Endothelial cell of umbilical vein (primary cell): Measurements from ENCODE around the gene ALPK1. TPM values are rescaled to one million over a fixed set of nuclear protein-coding genes. Genes with fewer than 3 reads are reported as not detected.

Source experiments
- BruUV-seq: library from RNA; stranded (reverse); fragments of 400-500 nt; replicated peaks from 2 replicates; lab custom pipeline; 2021; lab: Mats Ljungman, UMichigan
- CTCF ChIA-PET: fragments of 300-600, 350-600 bp; sonication (Branson Sonifier 250); formaldehyde crosslinking; loops from one replicate; lab custom pipeline; 2021; ENCODE audit warnings: antibody characterized with exemption, inconsistent platforms; lab: Charles Lee
- POLR2A ChIA-PET: fragments of 300-600, 350-600 bp; sonication (Branson Sonifier 250); formaldehyde crosslinking; loops from one replicate; lab custom pipeline; 2021; ENCODE audit warnings: antibody characterized with exemption, inconsistent platforms; lab: Charles Lee
- DNase-seq: peaks from one replicate; pipeline ENCODE4 v3.0.0-alpha.2; 2011; ENCODE audit warnings: low read depth, low spot score
- FAIRE-seq: peaks from 2 replicates; lab custom pipeline; 2011; peaks lifted over from hg19 to GRCh38; lab: Jason Lieb, UNC
- H2AFZ ChIP-seq: 2 replicates; pipeline ENCODE4 v1.6.0; 2012; ENCODE audit warnings: low read depth, low read length, control low read depth, inconsistent platforms
- H3K27ac ChIP-seq: 2 replicates; pipeline ENCODE4 v1.5.1; 2011; ENCODE audit warnings: low read depth, mild to moderate bottlenecking, control low read depth, low read length, moderate library complexity; ENCODE audit not compliant: insufficient read depth
- H3K27me3 ChIP-seq, 2 experiments: 2 replicates each; pipeline versions ENCODE4 v1.6.0 to v1.6.1; 2011; ENCODE audit warnings: low read length in 2 of 2, mixed read lengths in 1 of 2; ENCODE audit not compliant: control insufficient read depth in 2 of 2, insufficient read depth in 2 of 2
- H3K36me3 ChIP-seq, 2 experiments: 2 replicates in 1 of 2; 3 replicates in 1 of 2; pipeline ENCODE4 v1.5.1; 2011; ENCODE audit warnings: low read length in 2 of 2, mild to moderate bottlenecking in 1 of 2, moderate library complexity in 1 of 2; ENCODE audit not compliant: control insufficient read depth in 2 of 2, insufficient read depth in 2 of 2; ENCODE audit errors: extremely low read depth in 1 of 2
- H3K4me1 ChIP-seq: 3 replicates; pipeline ENCODE4 v1.5.1; 2011; ENCODE audit warnings: mild to moderate bottlenecking, low read length; ENCODE audit not compliant: control insufficient read depth, insufficient read depth; ENCODE audit errors: extremely low read depth
- H3K4me2 ChIP-seq: 2 replicates; pipeline ENCODE4 v1.6.1; 2011; ENCODE audit warnings: low read length, control low read depth, mixed read lengths; ENCODE audit not compliant: insufficient read depth
- H3K4me3 ChIP-seq, 3 experiments: fragments of 200-600 bp in 1 of 3; sonication (generic), shearing (Covaris generic) in 1 of 3; replicated peaks in 1 of 3; 2 replicates each; pipeline ENCODE4 v1.5.1; 2011 to 2016; ENCODE audit warnings: control low read depth in 3 of 3, low read length in 3 of 3, mild to moderate bottlenecking in 2 of 3, inconsistent platforms in 1 of 3, low read depth in 1 of 3, moderate library complexity in 1 of 3; ENCODE audit not compliant: insufficient read depth in 1 of 3
- H3K79me2 ChIP-seq: 2 replicates; pipeline ENCODE4 v1.6.0; 2012; ENCODE audit warnings: low read length, inconsistent platforms; ENCODE audit not compliant: control insufficient read depth, insufficient read depth
- H3K9ac ChIP-seq: replicated peaks from 2 replicates; pipeline ENCODE3; 2011; ENCODE audit warnings: low read length, control low read depth; ENCODE audit not compliant: insufficient read depth; ENCODE audit errors: extremely low read depth
- H3K9me1 ChIP-seq: replicated peaks from 3 replicates; pipeline ENCODE4 v1.6.0; 2011; ENCODE audit warnings: mild to moderate bottlenecking, low read length; ENCODE audit not compliant: control insufficient read depth, insufficient read depth; ENCODE audit errors: extremely low read depth
- H3K9me3 ChIP-seq: replicated peaks from 2 replicates; pipeline ENCODE4 v1.5.1; 2012; ENCODE audit warnings: low read length, inconsistent platforms; ENCODE audit not compliant: control insufficient read depth, insufficient read depth
- H4K20me1 ChIP-seq: replicated peaks from 2 replicates; pipeline ENCODE3; 2011; ENCODE audit warnings: mild to moderate bottlenecking, low read length; ENCODE audit not compliant: control insufficient read depth, insufficient read depth; ENCODE audit errors: extremely low read depth
- CTCF ChIP-seq, 2 donors: IDR thresholded peaks; 1 replicate in 1 of 2; 2 replicates in 1 of 2; pipeline ENCODE4 v1.5.1; 2011; ENCODE audit warnings: low read length in 2 of 2, mild to moderate bottlenecking in 2 of 2, moderate library complexity in 2 of 2, control low read depth in 1 of 2, inconsistent platforms in 1 of 2, low read depth in 1 of 2; ENCODE audit not compliant: insufficient read depth in 1 of 2; ENCODE audit errors: extremely low read depth in 1 of 2
- POLR2A ChIP-seq: IDR thresholded peaks from 2 replicates; pipeline ENCODE4 v1.6.1; 2012; ENCODE audit warnings: low read depth, mild to moderate bottlenecking, control low read depth, low read length
- POLR2AphosphoS5 ChIP-seq: IDR thresholded peaks from 2 replicates; pipeline ENCODE4 v1.6.1; 2012; ENCODE audit warnings: low read depth, mild to moderate bottlenecking, control low read depth, low read length, moderate library complexity; ENCODE audit not compliant: insufficient read depth
- dilution Hi-C: fragments of 300-500 bp; cut with MboI; formaldehyde crosslinking; loops from one replicate; pipeline ENCODE4 v1.15.0; 2019; ENCODE audit warnings: low sequenced_read_pairs; ENCODE audit not compliant: extremely low pct_ligation_motif_present
- intact Hi-C: fragments of 100-400 bp; cut with micrococcal nuclease; formaldehyde crosslinking; loops from one replicate; pipeline ENCODE4 v1.10.0; 2022
- polyA plus RNA-seq, 4 experiments: library from polyadenylated mRNA; depleted of rRNA in 3 of 4; stranded (reverse) in 3 of 4; unstranded in 1 of 4; fragments of >200 nt; gene quantifications; 2 replicates each; pipeline versions ENCODE4 v1.2.1 to v1.2.3, GENCODE V29; 2011 to 2012; ENCODE audit warnings: missing spikeins in 1 of 4
- total RNA-seq: library from RNA; stranded (reverse); gene quantifications from 2 replicates; pipeline ENCODE4 v1.2.3, GENCODE V29; 2021

The ALPK1 gene
- total and polyA plus RNA-seq, 2 donors (not counting 3 experiments of a cell fraction or from before 2014, with no cell fraction given) = 1.4 to 5.5 TPM

DNA sequence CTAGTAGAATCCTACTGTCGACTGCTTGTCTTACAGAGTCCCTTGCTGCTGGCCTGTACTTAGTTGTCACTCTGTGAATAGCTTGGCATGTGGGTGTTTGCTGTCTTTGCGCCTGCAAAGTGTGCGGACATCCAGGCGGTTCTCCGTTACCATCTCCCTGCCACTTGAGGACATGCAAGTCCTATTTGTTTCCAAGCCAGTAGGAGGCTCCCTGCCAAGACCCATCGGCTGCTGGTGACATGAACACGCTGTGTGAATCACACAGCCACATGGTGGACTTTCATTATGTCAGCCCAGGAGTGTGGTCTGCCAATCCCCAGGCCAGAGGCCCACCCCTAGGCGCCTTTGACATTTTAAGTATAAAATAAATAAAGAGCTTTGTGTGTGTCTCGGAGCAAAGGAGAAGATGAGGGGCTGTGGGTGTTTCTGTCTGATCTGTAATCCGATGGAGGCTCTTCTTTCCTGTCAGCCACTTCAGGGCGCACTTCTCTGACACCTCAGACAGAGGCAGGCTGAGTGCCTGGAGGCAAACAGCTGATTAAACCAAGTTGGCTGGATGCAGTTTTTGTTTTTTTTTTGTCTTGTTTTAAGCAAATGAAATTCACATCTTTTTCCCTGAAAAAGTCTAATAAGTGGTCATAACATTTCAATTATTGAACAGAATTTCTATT lies 51.5 kb downstream of the ALPK1 start:
- peak; percentile 12 for DNase-seq
- no peak for TF ChIP-seq CTCF (IDR thresholded peaks at IDR 0.05; ENCODE audit: extremely low read depth in 1 of 2, insufficient read depth in 1 of 2, low read depth in 1 of 2, low read length in 2 of 2)
- H3K4me1 ChIP-seq = no peaks in the 10 kb centered on the region
- H4K20me1 ChIP-seq = no peaks in the 10 kb centered on the region
- H3K36me3 ChIP-seq = no peaks in the 10 kb centered on the region
- H2AFZ ChIP-seq = no peak overlapping the region
- no peaks in the 10 kb centered on the region for H3K79me2 ChIP-seq
- no peak overlapping the region for H3K4me3 ChIP-seq
- H3K4me2 ChIP-seq = no peak overlapping the region
- H3K27me3 ChIP-seq = no peaks in the 10 kb centered on the region
- H3K9ac ChIP-seq = no peak overlapping the region
- CTCF ChIA-PET = no interaction called here
- H3K9me1 ChIP-seq = no peaks in the 10 kb centered on the region
- no peak for FAIRE-seq
- H3K9me3 ChIP-seq = no peaks in the 10 kb centered on the region
- intact Hi-C loops (no loop called here), dilution Hi-C loops (no loop called here)
- no peak overlapping the region for H3K27ac ChIP-seq
- BruUV-seq = no TSS peak
- POLR2A ChIA-PET = no interaction called here

DNA sequence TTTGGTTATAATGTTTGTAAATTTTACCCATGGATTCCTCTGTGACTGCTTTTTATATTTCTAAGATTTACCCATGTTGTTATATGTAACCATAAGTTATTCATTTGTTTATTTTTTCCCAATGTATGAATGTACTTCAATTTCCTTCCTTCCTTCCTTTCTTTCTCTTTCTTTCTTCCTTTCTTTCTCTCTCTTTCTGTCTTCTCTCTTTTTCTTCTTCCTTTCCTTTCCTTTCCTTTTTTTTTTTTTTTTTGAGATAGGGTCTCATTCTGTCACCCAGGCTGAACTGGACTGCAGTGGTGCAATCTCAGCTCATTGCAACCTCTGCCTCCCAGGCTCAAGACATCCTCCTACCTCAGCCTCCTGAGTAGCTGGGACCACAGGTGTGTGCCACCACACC lies 55.6 kb downstream of the ALPK1 start:
- Histone ChIP-seq H3K4me1 (no peaks in the 10 kb centered on the region), H3K27me3 (no peaks in the 10 kb centered on the region), H4K20me1 (no peaks in the 10 kb centered on the region), H3K9ac (no peak overlapping the region), H3K4me3 (no peak overlapping the region), H3K9me1 (no peaks in the 10 kb centered on the region), H3K27ac (no peak overlapping the region), H2AFZ (no peak overlapping the region), H3K79me2 (no peaks in the 10 kb centered on the region), H3K9me3 (no peaks in the 10 kb centered on the region), H3K4me2 (no peak overlapping the region), H3K36me3 (no peaks in the 10 kb centered on the region)
- DNase-seq (no peak), FAIRE-seq (no peak)
- no peak for TF ChIP-seq POLR2AphosphoS5
- TF ChIP-seq CTCF (IDR thresholded peaks at IDR 0.05; ENCODE audit: extremely low read depth in 1 of 2, insufficient read depth in 1 of 2, low read depth in 1 of 2, low read length in 2 of 2) = no peak
- TF ChIP-seq POLR2A = no peak
- intact Hi-C loops (no loop called here), dilution Hi-C loops (no loop called here)
- no TSS peak for BruUV-seq
- ChIA-PET CTCF (no interaction called here), POLR2A (no interaction called here)
